GM18499 (cell line): ENCODE data around the gene XPR1.
"Not testable (repeated sequence)": the region's sequence is repeated elsewhere in the genome, so short reads cannot be mapped to it uniquely, and the experiment has no call there.

Experiments
- ATAC-seq: cut with Tn5 transposase; IDR thresholded peaks from one replicate; pipeline ENCODE4 v1.9.1; 2021; ENCODE audit warnings: moderate number of reproducible peaks; ENCODE audit not compliant: insufficient read depth, unreplicated experiment

Gene XPR1

DNA sequence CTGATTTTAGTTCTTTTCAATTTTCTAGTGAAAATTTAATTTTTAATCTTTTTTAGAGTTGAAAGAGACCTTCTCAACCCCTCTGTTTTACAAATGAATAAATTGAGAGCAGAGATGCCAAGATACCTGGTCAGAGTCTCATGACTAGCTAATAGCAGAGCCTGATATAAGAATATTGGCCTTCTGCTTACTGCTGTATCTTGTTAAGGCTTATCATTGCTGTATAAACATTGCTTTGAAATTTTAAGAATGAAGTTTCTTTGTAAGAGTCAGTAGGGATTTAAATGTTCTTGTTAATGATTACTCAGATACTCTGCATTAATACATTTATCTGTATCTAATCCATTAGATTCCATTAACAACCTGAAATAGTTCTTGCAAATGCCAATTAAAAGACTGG is 9.8 kb downstream of the XPR1 start:
- no peak for ATAC-seq

- ATAC-seq, result no peak
Observed at GRCh38 chr1:180642781-180643180, 11.0 kb downstream of the XPR1 start.

DNA sequence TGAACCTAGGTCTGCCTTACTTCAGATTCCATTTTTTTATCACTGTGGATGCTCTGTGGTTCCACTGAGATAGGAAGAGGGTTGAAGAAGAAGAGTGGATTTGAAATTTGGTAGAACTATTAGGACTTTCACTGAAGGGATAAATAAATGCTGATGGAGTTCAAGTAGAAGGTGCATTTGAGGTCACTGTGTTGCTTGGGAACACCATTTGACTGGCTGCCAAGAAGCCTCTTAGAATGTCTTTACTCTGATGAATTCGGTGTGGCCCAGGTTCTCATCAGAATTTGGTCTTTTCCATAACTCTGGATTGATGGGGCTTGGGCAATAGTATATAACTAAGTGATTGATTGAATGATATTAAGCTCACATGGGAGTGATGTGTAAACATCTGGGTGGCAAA is 11.9 kb downstream of the XPR1 start:
- no peak for ATAC-seq

DNA sequence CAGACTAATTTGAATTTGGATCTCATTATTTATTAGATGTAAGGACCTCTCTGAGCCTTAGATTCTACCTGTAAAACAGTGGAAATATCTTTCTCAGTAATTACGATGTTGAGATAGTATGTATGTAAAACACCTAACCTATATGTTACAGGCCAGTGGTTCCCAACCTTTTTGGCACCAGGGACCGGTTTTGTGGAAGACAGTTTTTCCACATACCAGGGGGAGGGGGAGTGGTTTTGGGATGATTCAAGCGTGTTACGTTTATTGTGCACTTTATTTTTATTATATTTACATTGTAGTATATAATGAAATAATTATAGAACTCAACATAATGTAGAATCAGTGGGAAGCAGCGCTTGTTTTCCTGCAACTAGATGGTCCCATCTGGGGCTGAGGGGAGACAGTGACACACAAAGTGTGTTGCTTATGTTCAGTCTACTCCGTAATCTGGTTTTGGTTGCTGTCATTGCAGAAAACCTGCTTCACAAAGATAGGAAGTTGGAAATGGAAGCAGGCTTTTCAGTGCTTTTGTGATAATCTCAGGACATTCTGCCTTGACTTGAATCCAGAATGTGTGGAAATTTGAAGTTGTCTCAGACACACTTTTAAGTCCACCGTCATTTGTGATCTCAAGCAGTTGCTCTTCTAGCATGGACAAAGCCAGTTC is 12.8 kb downstream of the XPR1 start:
- ATAC-seq, result no peak

- ATAC-seq, result not testable (repeated sequence)
Observed at GRCh38 chr1:180645261-180645660, 13.4 kb downstream of the XPR1 start.

GRCh38 chr1:180646093-180646492 is 14.3 kb downstream of the XPR1 start:
- no peak for ATAC-seq

- ATAC-seq, result no peak
Observed at GRCh38 chr1:180646547-180646946, 14.7 kb downstream of the XPR1 start.

DNA sequence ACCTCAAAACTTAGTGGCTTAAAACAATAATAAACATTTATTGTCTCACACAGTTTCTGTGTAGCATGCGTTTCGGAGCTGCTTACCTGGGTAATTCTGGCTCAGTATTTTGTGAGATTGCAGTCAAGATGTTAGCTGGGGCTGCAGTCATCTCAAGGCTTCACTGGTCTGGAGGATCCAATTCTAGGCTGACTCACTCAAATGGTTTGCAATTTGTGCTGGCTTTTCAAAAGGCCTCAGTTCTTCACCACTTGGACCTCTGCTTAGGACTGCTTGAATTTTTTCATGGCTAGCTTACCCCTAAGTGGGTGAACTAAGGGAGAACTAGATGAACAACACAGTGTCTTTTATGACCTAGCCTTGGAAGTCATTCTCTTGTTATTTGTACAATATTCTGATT is 21.0 kb downstream of the XPR1 start:
- no peak for ATAC-seq

GRCh38 chr1:180662709-180663108 is 30.9 kb downstream of the XPR1 start:
- no peak for ATAC-seq

- no peak for ATAC-seq
Observed at GRCh38 chr1:180670681-180671080, 38.9 kb downstream of the XPR1 start.

DNA sequence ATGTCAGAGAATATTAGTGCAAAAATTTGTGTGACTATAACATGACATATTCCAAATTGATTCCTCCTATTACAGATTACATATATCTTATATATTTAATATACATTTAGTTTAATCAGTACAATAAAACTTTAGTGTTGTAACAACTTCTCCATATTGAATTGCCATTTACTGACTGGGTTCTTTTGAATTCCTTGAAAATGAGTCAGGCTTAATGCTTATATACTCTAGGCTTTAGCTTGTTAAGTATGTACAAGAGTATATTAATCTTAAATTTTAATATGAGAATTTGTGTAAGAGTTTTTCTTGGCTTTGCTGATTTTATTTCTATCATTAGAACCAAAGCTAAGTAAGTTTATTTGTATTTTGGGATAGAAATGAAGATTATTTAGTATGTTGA is 40.3 kb downstream of the XPR1 start:
- no peak for ATAC-seq

DNA sequence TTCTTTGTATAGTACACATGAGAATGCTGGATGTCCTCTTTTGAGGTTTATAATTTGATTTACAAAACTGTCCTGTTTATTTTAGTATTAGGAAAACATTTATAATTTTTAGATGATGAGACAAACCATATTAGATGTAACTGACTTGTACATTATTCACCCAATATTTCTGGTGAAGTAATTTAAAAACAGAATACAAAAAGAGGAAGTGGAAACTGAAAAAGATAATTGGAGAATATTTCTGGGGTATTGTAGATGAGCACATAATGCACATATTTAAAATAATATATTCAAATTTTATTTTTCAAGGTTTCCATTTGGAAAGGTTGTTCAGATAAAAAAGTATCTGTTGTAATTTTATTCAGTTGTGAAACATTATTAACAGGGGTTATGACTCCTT is 40.7 kb downstream of the XPR1 start:
- ATAC-seq, result no peak

DNA sequence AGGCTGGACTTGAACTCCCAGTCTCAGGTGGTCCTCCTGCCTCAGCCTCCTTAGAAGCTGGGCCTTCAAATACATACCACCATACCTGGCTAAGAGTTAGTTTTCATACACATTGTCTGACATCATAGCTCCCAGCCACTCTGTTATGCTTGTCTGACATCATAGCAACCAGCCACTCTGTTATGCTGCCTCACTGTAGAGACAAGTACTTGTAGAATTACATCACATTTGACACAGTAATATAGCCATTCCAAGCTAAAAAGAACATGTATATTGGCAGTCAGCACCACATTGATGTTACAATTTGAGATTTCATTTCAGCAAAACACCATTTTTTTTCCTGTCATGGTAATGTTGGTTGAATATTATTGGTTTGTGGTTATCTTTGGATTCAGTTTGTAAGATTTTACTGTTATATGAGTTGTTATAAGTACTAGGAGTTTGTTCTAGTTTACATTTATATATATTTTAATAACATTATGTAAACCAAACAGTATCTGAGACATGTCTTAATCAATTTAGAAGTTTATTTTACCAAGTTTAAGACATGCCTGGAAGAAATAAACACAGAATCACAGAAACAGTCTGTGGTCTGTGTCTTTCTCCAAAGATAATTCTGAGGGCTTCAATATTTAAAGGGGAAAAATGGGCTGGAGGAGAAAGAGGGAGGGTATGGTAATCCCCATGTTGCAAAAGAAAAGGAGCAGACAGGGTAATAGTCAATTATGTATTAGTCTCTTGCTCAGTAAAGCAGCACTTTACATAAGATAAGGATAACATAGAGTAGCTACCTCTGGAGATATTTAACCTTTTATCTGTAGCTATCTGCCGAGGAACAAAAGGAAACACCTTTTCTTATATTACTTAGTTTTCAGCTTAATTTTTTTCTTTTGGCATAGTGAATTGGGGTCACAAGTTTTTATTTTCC is 43.0 kb downstream of the XPR1 start:
- no peak for ATAC-seq

- no peak for ATAC-seq
Observed at GRCh38 chr1:180675586-180675985, 43.8 kb downstream of the XPR1 start.

DNA sequence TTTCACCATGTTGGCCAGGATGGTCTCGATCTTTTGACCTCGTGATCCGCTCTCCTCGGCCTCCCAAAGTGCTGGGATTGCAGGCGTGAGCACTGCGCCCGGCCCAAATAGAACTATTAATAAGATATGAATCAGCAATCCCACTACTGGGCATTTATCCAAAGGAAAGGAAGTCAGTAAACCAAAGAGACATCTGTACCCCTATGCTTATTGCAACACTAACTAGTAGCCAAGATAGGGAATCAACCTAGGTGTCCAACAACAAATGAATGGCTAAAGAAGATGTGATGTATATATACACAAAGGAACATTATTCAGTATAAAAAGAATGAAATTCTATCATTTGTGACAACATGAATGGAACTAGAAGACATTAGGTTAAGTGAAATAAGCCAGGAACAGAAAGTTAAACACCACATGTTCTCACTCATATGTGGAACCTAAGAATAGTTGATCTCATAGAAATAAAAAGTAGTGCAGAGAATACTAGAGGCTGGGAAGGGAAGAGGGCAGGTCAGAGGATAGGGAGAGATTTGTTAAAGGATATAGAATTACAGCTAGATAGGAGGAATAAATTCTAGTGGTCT is 48.8 kb downstream of the XPR1 start:
- no peak for ATAC-seq

DNA sequence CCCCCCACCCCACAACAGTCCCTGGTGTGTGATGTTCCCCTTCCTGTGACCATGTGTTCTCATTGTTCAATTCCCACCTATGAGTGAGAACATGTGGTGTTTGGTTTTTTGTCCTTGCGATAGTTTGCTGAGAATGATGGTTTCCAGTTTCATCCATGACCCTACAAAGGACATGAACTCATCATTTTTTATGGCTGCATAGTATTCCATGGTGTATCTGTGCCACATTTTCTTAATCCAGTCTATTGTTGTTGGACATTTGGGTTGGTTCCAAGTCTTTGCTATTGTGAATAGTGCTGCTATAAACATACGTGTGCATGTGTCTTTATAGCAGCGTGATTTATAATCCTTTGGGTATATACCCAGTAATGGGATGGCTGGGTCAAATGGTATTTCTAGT is 51.3 kb downstream of the XPR1 start:
- ATAC-seq, result not testable (repeated sequence)

DNA sequence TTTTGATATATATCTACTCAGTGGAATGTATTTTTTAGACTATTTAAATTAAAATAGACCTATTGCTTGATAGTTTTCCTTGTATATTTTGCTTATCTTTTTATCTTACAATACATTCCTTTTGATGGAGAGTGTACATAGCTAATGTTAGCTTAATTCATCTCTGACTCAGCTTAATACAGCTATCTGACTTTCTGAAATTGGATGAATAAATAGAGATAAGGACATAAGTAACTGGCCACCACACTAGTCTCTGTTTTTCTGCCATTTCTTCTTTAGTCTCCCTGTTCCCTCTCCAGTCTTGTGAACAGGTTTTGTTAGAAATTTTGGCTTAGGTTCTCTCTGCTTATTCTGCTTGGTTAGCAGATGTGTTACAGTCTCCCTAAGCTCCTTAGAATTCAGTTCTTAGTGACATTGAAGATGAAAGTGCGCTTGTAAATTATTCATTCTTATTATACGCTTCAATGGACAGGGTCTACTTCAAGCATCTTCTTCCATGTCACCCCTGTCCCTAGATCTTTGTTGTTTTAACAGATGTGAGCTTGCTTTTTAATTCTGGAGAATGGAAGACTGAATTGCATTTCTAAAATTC is 59.6 kb downstream of the XPR1 start:
- ATAC-seq, result no peak

GRCh38 chr1:180693564-180694244 is 61.9 kb downstream of the XPR1 start:
- no peak for ATAC-seq

- ATAC-seq, result no peak
Observed at GRCh38 chr1:180695282-180695681, 63.5 kb downstream of the XPR1 start.

DNA sequence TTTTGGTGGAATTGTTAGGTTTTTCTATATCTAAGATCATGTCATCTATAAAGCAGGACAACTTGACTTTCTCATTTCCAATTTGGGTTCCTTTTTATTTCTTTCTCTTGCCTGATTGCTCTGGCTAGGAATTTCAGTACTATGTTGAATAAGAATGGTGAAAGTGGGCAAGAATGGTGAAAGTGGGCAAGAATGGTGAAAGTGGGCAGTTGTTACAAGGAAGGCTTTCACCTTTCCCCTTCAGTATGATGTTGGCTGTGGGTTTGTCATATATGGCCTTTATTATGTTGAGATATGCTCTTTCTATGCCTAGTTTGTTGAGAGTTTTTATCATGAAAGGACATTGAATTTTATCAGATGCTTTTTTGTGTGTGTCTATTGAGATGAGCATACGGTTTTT is 64.5 kb downstream of the XPR1 start:
- no peak for ATAC-seq
